ENCODE measurements around the gene TUBB4B.

DNA sequence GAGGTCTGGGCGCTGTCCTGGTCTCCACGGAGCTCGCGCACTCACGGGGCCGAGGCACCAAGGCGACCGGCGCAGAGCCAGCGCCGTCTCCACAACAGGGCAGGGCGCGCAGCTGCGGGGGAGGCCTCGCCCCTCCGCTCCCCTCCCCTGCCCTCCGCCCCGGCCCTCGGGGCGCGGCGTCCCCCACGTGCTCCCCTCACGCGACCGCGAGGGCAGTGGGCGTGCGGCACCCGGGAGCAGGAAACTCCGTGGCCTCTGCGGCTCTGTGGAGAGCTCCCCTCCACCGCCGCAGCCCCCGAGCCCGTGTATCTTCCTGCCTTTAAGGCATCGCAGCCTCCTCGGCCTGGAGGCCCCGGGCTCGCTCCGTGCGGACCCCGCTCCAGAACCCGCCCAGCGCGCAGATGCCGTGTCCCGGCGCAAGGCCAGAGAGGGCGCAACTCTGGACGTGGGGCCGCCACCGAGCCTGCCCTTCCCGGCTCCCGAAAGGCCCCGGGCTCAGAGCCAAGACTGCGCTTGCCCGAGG is 708 bp upstream of the TUBB4B start:
- TF ChIP-seq, protein P1, sequence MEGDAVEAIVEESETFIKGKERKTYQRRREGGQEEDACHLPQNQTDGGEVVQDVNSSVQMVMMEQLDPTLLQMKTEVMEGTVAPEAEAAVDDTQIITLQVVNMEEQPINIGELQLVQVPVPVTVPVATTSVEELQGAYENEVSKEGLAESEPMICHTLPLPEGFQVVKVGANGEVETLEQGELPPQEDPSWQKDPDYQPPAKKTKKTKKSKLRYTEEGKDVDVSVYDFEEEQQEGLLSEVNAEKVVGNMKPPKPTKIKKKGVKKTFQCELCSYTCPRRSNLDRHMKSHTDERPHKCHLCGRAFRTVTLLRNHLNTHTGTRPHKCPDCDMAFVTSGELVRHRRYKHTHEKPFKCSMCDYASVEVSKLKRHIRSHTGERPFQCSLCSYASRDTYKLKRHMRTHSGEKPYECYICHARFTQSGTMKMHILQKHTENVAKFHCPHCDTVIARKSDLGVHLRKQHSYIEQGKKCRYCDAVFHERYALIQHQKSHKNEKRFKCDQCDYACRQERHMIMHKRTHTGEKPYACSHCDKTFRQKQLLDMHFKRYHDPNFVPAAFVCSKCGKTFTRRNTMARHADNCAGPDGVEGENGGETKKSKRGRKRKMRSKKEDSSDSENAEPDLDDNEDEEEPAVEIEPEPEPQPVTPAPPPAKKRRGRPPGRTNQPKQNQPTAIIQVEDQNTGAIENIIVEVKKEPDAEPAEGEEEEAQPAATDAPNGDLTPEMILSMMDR (conservative IDR thresholded peaks at IDR 0.05; ENCODE audit: low read depth in 2 of 2) = peak in 1 of 2 experiments; percentile 16; a peak in 1 of 4 replicates
- no peak for TF ChIP-seq POLR2AphosphoS5 (IDR thresholded peaks at IDR 0.05; ENCODE audit: low read depth)
- TF ChIP-seq JUNB (IDR thresholded peaks at IDR 0.05; ENCODE audit: unreplicated experiment) = no peak
- TF ChIP-seq ZNF114 (CRISPR knock-in tag; IDR thresholded peaks at IDR 0.05) = no peak

Measured in GM23338 (cell line).